Stimulated activated CD4-positive, alpha-beta T cell treated with anti-CD3 and anti-CD28 coated beads, Interleukin-2, amount 100 ng/mL, for 24 hours (primary cell): ENCODE measurements around the gene MAST4.

ENCODE experiments used
- DNase-seq, 2 donors: peaks; one replicate each; pipeline ENCODE4 v3.0.0-alpha.2; 2020

The MAST4 gene

DNA sequence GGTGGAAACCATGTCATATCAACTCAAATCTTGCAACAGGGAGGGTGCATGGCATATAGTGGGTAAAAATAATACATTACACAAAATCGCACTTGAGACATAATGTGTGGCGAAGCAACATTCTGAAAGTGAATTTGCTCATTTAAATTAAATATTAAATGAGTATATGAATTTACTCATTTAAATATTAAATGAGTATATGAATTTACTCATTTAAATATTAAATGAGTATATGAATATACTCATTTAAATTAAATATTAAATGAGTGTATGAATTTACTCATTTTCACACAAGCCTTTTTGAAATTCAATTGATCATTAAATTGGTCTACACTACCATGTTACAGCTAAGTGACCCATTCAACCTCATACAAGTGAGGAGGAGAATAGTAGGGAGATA is 10.5 kb downstream of the MAST4 start:
- no peak for DNase-seq

DNA sequence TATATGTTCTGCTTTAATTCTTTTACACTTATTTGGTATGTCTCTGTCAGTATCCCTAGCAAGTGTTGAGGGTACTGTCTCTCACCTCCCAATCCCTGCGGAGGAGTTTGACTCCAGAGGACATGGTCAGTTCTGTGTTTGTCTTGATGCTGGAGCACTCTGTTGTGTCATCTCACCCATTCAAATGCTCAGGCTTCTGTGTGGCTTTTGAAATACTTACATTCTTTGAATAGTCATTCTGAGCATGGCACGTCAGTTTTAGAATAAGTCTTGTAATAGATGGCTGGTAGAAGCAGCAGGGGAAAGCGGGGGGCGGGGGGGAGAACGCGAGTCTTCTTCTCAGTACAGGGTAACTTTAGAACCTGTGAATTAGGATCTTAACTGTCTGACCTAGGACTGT is 12.3 kb downstream of the MAST4 start:
- DNase-seq, result no peak

DNA sequence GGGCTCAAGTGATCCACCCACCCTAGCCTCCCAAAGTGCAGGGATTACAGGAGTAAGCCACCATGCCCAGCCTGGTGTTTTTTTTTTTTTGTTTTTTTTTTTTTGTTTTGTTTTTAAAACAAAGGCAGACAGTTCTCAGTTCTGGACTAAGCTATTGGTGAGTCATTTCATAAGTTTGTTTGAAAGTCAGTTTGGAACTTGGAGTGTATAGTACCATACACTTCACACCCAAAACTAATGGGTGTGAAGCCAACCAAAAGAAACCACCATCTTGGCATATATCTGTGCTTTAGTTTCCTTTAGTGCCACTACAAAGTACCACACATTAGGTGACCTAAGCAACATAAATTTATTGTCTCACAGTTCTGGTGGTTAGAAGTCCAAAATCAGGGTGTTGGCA is 13.4 kb downstream of the MAST4 start:
- no peak for DNase-seq

DNA sequence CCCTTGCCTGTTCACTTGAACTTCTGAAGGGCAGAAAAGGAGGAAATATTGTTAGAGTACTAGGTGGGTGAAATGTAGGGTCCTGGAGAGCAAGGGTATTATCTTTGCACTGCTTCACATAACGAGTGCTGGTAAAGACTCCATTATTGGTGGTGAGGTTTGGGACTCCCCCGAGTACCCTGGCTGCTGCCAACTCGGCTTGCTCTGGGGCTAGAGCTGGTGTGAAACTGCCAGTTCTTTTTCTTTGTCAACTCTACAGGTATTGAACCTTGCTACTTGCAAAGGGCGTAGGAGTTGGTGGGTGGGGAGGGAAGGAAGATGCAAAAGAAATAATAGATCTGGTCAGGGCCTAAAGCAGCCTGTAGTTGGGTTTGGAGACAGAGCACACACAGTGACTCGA is 16.0 kb downstream of the MAST4 start:
- no peak for DNase-seq

DNA sequence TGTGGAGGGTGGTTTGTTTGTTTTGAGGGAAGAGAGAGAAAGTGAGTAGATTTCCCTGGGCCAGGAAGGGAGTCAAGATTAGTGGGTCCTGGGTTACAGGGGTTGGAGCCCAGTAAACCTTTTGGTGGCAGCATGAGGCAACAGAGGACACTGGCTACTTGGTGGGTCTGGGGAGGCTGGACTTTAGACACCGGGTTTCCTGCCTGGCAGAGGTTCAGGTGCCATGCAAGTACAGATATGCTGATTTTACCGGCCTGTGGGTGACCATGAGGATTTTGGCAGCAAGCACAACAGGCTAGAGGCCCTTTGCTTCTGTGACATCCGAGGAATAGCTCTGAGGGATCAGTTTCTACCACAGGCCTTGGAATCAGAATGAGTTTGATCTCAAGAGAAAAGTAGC is 18.9 kb downstream of the MAST4 start:
- DNase-seq, result no peak

DNA sequence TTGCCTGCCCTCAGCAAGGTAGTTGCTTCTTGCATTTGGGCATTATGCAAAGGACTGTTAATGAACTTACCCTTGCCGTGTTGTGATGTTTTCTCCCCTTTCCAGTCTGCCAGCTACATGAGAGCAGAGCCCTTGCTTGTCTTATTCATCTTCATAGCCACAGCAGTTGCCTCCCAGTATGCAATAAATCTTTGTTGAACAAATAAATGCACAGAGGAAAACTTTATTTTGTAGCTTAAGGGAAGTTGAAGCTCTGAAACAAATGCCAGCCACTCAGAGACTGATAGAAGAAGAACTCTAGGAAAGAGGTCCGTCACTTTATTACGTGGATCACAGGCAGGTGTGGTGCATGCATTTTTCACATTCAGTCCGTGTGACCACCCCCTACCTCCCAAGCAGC is 19.7 kb downstream of the MAST4 start:
- DNase-seq, result no peak

DNA sequence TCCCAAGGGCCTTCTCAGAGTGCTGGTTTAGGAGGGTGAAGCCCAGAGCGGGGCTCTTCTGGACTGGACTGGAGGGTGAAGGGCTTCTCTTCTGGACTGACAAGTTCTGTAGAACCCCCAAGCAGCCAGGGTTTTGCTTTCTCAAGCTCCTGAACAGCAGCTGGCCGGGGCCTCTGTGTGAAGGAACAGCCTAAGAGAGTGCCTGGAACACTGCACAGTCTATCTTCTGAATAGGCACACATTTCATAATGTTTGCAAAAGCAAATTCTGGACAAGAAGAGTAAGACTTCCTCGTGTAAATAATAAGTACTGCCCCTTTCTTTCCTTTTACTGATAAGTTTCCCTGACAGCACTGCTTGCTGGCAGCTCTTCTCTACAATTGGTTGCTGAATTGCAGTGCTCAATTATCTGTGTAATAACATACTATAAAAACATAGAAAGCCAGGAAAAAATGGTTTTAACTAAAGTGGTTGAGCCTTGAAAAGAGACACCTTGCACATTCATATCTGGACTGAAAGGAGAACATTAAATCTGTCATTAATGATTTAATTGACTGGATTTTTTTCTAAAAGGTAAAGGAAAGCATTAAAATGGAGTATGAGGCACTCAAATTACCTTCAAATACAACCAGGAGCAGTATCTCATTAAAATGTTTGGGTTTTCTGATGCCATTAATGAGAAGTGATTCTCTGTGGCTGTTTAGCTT is 20.5 kb downstream of the MAST4 start:
- no peak for DNase-seq

DNA sequence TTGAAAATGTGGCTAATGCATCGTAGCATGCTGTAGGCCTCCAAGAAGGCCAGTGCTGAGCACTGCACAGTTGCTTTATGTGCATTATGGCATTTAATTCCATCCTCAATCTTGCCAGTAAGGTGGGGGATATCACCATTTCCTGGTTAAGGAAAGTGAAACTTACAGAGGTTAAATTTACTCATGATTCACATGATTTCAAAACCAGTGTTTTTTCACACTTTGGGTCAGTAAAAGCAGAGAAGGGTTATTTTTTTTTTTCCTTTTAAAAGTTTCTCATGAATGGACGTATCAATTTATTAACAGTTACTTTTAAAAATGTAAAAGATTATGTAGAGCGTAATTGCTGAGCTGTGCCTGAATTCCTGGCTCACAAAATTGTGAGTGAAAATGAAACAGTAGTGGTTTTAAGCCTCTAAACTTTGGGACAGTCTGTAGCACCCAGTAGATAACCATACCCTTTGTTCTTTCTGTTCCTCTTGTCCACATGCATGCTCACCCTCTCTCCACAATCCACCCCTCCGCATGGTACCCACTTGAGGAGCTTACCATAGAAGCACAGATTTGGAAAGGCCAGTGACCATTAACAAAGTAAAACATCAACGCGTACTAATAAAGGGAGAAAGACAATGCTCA is 21.2 kb downstream of the MAST4 start:
- no peak for DNase-seq

DNA sequence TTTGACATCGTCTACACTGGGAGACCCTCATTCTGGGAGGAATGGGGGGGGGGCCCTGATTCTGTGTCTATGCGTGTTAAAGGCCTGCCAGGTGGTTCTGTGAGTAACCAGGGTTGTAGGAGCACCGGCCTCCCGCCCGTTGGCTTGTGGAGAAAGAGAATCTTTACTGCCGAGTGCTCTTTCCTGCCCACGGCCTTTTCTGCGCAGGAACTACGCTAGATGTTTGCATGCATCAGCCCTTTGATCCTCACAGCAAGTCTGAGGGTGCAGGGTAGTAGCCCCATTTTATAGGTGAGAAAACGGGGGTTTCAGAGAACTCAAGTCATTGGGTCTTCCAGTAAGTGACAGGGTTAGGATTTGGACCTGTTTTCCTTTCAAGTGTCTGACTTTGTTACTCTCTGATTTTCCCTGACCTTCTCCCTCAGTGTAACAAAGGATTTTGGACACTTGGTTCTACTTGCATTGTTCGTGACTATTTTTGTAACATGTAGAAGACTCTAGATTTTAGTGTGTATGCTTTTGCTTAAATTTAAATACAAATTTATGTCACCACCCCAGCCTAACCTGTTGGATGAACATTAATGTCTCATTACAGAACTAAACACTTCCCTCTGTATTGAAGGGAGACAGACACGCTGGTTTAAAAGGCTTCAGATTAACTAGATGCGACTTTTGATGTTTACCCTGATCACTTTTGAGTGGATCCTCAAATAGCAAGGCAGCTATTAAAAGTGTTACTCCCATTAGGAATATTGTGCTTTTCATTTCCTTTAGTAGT is 22.0 kb downstream of the MAST4 start:
- DNase-seq, result no peak

DNA sequence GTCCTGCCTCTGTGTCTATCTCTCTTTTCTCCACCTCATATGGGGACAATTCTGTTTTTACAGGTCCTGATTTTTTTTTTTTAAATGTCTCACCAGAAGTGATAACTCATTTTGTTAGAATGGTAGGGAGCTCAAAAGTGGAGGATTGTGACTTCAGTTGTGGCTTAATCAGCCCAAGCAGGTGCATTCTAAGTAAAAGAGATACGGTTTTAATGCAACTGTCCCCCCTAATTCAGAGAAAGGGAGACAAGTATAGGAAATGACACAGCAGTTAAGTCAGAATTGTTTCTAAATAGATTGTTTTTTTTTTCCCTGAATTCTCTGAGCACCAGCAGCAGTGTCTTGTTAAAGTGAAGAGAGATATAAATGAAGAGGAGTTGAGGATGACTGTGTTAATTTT is 24.5 kb downstream of the MAST4 start:
- DNase-seq, result no peak

DNA sequence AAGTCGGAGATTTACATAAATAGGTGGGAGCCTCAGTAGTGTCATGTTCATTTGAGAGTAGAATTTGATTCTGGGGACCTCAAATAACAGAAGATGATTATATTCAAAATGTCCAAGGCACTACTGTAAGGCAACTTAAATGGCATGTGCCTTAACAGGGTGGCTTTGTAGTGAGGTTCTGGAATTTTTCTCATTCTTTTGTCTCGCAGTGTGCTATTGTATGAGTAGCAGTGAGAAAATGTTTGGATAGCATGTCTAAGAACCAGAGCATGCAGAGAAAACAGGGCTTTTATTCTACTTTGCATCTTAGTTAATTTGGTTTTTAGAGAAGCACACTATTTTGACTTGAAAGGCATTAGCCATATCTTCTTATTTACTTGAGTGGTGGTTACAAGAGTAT is 25.0 kb downstream of the MAST4 start:
- no peak for DNase-seq

DNA sequence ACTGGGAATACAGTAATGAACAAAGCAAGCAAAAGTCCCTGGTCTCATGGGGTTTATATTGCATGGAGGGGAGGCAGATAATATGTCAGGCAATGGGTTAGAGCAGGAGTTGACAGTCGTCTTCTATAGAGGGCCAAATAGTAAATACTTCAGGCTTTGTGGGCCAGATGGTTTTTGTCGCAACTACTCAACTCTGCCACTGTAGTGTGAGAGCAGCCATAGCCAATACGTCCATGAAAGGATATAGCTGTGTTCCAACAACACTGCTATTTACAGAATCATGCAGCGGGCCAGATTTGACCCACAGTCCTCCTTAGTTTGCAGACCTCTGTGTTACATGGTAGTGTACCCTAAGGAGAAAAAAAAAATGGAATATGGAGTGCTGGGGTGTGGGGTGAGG is 25.5 kb downstream of the MAST4 start:
- no peak for DNase-seq

DNA sequence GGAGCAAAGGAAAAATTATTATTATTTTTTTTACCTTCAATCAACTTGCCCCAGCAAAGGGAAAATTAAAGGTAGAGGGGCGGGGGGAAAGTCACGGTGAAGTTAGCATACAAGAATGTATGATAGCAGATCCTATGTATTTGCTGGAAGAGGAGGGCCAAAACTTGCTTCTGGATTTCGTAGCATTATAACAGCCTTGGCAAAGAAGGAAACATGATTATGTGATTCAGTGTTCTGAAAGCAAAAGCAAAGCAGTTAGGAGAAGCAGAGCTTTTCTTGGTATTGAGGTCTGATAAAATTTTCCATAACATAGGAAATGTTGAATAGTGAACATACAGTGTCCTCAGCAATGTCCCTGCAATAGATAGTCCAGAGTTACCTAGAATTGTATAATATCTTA is 32.4 kb downstream of the MAST4 start:
- DNase-seq, result no peak

DNA sequence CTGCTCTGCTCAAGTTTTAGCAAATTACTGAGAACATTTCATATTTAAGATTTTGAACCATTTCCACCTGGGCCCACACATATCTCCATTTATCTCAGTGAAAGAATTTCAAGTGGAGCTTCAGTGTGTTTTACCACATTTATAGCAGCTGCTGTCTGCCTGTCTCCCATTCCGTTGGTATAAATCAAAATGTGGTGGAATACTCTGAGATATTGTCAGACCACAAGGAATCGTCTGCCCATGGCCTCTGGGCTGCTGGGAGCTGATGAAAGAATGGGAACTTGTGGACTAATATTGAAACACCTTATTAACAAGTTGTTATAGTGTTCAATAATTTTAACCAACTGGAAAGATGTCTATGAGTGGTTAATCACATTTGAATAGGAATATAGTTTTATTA is 33.3 kb downstream of the MAST4 start:
- DNase-seq, result no peak

DNA sequence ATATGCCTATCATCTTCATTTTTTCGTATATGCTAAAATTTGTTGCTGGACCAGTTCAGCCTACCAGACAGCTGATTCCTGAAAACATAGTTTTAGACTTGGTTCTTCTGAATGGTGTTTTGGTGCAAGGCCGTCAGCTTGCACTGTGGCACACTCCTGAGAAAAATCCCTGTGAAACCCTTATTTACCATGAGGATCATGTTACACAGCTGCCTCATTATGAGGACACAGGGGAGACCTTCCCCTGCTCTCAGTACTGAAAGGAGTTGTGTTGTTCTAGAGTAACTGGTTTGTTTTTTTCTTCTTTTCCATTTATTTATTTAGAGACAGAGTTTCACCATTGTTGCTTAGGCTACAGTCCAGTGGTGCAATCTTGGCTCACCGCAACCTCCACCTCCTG is 37.6 kb downstream of the MAST4 start:
- DNase-seq, result no peak

DNA sequence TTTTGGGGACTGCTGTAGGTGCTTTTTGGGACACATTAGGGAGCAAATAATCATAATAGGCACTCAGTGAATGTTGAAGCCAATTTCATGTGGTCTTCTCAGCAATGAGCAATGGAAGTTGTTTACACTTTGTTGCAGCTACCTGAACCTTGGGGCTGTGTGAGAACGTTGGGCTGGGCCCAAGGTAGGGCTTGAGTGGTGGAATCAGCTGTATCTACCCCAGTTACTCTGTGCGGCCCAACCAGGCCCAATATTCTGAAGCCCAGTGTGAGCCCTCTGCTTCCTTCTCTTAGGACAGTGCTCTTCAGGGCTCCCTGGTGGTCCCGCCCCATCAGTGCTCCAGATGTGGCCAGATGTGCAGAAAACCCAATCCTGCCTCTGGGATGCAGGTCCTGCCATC is 38.4 kb downstream of the MAST4 start:
- DNase-seq, result no peak

DNA sequence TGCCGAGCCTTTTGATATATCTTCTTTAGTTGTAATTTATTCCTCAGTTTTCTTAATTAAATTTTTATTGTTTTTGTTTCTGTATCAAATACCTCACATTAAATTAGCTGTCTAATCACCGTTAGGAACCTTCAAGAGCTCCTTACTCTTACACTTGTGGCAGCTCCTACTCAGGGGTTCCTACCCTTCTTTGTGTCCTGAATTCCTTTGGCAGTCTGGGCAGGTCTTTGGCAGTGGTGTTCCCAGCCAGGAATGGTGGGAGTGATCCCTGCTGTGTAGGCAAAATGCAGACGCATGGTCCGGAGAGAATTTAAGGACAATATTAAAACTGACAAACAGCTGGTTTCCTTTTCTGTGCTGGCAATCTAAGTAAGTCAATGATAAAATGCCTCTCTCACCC is 41.8 kb downstream of the MAST4 start:
- no peak for DNase-seq

DNA sequence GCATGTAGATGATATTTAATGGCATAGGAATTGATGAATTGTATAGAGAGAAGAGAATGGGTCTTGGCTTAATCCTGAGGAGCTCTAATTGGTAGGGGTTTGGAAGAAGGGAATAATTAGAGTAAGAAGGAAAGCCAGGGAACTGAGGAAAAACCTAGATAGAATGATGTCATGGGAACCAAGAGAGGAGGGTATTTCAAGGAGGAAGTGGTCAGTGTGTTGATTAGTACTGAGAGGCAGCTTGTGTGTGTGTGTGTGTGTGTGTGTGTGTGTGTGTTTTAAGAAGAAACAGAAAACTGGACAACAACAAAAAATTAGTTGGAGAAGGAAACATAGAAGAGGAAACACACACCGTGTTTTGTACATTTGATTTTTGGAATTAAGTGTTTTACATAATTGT is 42.8 kb downstream of the MAST4 start:
- no peak for DNase-seq

DNA sequence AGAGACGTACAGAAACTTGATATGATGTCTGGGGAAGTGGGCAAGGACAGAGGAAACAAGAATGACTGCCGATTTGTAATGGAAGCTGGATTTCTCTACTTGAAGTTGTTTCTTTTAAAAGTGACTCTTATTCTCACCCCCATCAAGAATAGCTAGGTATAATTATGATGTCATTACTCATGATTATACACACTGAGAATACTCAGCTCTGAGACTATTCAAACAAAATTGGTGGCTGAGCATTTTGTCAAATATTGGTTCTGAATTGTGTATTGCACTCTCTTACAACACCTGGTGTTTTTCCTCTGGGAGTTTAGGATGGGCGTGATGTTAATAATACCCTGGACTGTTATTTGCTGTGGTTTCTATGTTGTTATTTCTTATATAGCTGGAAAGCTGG is 46.3 kb downstream of the MAST4 start:
- DNase-seq, result no peak

DNA sequence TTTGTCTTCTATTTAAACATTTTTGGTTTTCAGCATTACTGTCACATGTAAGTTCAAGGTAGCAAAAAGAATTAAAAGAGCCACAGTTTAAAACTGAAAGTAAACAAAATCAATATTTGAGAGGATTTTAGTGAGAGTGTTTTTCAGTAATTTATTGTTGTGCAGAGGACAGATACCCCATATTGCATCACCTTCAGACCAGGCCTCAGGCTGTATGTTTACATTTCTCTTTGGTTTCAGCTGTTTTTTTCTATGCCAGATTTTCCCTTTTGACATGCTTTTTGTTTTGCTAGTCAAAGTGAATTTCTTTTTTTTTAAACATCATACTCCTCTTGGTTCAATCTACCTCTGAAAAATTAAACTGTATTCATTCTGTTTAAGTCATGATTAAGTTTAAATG is 47.2 kb downstream of the MAST4 start:
- DNase-seq, result no peak

DNA sequence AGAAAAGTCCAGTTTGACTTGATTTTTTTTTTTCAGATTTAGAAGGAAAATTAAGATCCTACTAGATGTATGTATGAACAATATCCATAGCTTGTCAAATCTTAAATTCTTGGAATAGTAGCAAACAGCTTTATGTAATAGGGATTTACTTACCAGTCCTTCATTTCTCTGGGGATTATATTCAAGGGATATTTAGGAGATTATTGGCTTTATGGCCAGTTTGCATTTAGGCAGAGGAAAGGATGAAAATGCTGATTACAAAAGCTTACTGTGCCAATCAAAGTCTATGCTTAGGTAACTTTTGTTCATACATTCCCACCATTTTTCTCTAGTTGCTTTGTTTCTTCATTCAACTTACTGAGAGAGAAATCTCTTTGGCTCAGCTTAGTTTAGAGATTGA is 47.9 kb downstream of the MAST4 start:
- DNase-seq, result no peak

DNA sequence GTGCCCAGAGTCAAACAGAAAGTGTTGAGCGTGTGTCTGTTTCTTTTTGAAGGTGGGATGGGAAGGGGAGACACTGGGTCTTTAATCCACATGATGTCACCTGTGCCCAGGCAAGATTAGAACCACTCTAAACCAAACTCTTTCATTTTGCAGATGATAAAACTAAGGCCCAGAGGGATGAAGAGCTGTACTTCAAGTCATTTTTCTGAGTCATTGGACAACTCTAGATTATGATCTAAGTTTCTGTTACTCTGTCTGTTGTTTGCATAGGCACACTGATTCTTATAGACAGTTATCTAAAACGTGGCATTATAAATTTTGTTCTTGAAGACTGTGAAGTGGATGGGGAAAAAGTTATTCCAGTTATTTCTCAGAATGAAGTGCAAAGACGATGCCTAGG is 48.8 kb downstream of the MAST4 start:
- no peak for DNase-seq

DNA sequence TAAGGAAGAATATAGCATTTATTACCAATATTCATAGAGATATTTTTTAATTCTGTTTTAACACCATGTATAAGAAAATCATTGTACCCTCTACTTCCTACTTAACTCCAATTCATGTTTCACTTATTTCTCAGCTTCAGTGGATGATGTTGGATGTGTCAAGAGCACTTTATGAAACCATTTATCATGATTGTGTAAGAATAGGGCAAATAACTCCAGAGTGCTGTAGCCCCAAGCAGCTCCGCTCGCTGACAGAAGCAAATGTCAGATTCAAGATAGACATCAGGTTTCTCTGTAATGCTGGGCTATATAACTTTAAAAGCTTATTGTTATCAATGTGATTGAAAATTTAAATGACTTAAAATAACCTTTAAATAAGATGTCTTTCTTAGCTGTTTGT is 50.4 kb downstream of the MAST4 start:
- no peak for DNase-seq

DNA sequence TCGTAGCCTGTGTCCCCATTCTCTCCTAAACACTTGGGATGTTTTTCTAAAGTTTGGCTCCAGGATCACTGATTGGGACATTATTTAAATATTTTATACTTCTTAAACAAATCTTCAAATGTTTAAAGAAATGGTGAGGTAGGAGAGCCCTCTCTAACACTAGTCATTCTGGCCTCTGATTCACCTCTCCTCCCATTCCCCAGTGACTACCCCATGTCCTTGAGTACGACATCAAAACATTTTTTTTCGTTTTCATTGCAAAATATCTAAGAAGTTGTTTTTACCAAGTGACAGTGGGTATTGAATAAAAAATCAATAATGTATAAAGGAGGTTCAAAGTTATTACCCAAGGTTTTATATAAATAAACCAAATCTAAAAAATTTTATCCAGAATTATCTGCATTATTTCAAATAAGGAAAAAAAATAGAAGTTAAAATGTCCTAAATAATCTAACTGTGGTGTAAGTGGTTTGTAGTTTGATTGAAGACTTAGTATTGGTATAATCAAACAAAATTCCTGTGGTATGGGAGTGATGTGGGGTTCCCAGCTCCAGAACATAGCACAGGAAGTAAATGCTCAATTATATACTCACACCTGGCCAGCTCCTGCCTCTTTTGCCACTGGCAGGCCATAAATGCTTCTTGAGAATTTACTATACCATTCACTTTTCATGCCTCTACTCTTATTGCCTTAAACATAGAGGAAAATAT is 51.1 kb downstream of the MAST4 start:
- DNase-seq, result no peak
